Measurements from ENCODE around the gene PLVAP. TPM values are rescaled to one million over a fixed set of nuclear protein-coding genes. Genes with fewer than 3 reads are reported as not detected.

The PLVAP gene
- 6.5 TPM for total RNA-seq (ENCODE audit: insufficient read depth, low replicate concordance)

- no peak for DNase-seq (ENCODE audit: low spot score)
These were observed at the start of gene PLVAP for GRCh38 chr19:17376935-17377600. Gene PLVAP, minus strand, starts transcription at chr19:17377342. Its CDS starts 54 bp downstream, at chr19:17377288.

- peak; percentile 45 for DNase-seq (ENCODE audit: low spot score)
These were observed 47.7 kb upstream of the PLVAP start for GRCh38 chr19:17424743-17425365.

- DNase-seq (ENCODE audit: low spot score): no peak
These were observed 46.5 kb upstream of the PLVAP start for GRCh38 chr19:17423429-17424208.

- no peak for DNase-seq (ENCODE audit: low spot score)
These were observed 44.8 kb upstream of the PLVAP start for GRCh38 chr19:17421942-17422341.

DNA sequence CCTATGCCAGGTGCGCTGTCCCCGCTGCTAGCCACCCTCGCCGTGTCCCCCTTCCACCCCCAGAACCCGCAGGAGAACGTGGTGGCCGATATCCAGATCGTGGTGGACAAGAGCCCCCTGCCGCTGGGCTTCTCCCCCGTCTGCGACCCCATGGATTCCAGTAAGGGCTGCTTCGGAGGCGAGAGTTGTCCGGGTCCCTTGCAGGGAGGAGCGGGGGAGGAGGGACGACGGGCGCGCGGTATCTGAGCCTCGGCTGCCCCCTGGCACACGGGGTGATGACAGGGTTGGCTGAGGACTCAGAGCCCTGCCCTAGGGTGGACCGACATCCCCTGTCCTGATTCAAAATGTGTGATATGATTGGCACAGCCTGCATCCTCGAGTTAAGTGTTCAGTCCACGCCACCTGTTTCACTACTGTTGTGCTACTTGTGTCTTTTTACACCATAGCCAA is 43.4 kb upstream of the PLVAP start:
- DNase-seq (ENCODE audit: low spot score): peak; percentile 47

DNA sequence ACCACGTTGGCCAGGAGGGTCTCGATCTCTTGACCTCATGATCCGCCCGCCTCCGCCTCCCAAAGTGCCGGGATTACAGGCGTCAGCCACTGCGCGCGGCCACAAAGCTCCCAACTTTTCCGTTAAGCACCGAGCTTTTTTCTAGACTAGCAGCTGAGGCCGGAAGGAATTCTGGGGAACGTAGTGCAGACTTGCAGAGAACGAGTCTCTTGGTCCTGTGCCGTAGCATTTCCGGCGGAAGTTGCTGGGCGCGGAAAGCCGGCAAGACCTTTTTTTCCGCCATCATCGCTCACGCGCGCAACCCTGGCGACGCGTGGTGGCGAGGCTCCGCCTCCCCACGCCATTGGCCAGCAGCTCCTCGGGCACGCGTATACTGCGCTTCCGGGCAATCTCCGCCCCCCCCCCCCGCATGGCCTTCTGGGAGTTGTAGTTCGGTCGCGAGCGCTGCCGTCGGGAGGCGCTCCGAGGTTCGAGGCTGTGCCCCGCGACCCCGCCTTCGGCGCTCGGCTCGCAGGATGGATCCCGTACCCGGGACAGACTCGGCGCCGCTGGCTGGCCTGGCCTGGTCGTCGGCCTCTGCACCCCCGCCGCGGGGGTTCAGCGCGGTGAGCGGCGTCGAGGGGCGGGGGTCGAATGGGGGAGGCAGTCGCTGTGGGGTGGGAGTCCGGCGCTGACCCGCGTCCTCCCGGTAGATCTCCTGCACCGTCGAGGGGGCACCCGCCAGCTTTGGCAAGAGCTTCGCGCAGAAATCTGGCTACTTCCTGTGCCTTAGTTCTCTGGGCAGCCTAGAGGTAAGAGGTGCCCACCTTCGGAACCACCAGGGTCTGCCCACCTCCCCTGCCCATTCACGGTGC is 42.7 kb upstream of the PLVAP start, which contains the start of gene MVB12A:
Gene MVB12A (plus strand): TSS at position 427 of the 854 bp plus-strand sequence. CDS start 89 bp downstream, at position 516.
- peak; percentile 100 for DNase-seq (ENCODE audit: low spot score)

DNA sequence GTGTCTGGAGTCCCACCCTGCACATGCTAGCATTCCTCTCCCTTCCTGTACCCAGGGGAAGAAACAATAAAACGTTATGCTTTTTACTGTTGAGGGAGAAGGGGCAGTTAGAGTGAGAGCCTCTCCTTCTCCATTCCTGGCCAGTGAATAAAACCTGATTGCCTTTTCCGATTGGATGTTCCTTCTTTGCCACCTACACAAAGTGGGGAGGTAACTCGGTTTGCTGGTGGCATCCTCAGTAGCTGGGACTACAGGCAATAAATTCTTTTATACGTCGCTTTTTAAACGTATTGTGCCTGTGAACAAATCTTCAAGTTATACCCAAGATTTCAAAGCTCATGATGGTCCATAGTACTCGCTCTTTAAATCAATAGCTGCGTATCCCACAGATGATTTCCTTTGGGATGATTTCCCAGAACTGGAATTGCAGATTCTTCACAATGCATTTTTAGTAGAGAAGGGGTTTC is 42.0 kb upstream of the PLVAP start:
- DNase-seq (ENCODE audit: low spot score): no peak

- DNase-seq (ENCODE audit: low spot score): no peak
These were observed 41.6 kb upstream of the PLVAP start for GRCh38 chr19:17418710-17419109.

DNA sequence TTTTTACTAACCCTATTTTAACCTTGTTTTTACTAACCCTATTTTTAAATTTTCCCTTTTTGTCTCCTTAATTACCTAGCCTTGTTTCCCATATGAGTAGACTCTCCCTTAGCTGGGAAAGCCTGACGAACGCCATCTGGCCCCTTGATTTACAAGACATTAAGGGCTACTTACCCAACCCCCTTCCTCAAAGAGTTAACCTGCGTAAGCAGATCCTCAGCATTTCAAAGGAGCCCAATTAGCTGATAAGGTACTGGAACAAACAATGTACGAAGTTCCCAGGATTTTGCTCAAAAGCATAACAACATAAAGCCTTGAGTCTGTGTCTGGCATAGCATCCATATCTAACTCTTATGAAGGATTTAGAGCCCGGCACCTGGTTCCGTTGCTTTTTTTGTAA is 38.0 kb upstream of the PLVAP start:
- DNase-seq (ENCODE audit: low spot score): peak; percentile 53

DNA sequence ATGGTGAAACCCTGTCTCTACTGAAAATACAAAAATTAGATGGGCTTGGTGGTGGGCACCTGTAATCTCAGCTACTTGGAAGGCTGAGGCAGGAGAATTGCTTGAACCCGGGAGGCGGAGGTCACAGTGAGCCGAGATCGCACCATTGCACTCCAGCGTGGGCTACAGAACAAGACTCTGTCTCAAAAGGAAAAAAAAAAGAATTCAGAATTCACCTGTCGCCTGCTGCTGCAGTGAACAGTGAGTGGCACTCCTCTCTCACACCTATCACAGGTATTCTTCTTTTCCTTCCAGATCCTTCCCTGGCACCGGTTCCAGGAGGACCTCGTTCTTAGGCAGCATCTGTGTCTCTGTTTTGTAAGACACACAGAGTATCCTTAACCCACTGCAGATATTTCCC is 37.0 kb upstream of the PLVAP start:
- no peak for DNase-seq (ENCODE audit: low spot score)

DNA sequence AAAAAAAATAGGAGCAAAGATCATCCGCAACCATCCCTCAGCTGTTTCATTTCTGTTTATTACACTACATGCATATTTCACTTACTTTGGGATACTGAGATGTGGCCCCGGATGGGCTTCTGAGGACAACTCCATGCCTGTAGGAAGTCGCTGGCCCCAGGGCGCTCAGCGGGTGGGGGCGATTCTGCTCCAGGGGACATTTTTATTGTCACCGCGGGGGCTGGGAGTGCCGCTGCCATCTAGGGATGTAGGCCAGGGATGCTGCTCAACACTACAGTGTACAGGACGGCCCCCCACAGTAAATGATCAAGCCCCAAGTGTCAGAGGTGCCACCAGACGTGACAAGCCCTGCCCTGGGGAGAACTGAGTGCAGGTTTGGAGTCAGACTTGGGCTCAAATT is 34.7 kb upstream of the PLVAP start:
- DNase-seq (ENCODE audit: low spot score): no peak

DNA sequence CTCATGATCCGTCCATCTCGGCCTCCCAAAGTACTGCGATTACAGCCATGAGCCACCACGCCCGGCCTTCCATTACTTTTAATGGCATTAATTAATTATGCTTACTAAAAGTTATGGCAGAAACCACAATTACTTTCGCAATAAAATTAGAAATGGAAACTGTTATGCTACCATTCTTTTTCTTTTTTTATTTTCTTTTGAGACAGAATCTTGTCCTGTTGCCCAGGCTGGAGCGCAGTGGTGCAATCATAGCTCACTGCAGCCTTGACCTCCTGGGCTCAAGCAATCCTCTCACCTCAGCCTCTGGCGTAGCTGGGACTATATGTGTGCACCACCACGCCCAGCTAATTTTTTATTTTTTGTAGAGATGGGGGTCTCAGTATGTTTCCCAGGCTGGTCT is 32.8 kb upstream of the PLVAP start:
- no peak for DNase-seq (ENCODE audit: low spot score)

DNA sequence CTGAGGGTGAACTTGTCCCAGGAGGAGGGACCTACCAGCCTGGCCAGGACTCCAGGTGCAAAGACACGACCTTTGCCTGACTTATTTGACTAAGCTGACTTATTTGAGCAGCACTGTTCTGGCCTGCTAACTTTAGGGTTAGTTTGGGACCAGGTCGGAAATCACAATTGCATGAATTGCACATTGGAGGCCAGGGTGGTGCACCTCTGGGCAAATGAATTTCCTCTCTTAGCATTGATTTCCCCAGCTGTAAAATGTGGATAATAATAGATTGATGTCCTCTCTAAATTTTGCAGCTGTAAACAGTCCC is 29.7 kb upstream of the PLVAP start:
- DNase-seq (ENCODE audit: low spot score): no peak

DNA sequence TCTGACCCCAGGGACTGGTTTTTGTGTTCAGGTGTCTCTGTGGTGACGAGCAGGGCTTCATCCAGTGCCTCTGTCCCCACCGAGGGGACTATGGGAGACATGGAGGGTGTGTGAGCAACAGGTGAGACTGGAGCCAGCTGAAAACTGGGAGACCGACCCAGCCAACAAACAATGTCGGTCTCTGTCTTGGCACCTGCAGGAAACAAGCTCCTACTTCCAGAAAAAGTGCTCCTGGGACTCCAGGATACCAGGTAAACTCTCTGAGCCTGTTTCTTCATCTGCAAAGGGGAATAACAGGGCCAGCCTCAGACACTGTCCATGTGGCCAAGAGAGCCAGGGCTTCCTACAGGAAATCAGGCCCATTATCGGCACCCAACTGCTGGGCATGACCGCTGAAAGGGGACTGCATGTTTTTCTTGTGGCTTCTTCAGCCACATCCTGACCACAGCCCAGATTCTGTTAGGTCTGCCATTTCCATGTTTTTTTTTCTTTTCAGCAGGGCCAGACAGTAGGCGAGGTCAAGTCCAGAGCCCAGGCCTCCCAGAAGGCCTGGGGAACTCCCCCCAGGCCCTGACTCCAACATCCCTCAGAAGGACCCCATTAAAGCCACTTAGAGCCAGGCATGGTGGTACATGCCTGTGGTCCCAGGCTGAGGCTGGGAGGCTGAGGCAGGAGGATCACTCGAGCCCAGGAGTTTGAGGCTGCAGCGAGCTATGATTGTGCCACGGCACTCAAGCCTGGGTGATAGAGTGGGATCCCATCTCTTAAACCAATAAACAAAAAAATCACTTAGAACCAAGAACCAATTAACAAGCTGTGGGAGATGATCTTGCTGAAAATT is 29.1 kb upstream of the PLVAP start:
- no peak for DNase-seq (ENCODE audit: low spot score)

DNA sequence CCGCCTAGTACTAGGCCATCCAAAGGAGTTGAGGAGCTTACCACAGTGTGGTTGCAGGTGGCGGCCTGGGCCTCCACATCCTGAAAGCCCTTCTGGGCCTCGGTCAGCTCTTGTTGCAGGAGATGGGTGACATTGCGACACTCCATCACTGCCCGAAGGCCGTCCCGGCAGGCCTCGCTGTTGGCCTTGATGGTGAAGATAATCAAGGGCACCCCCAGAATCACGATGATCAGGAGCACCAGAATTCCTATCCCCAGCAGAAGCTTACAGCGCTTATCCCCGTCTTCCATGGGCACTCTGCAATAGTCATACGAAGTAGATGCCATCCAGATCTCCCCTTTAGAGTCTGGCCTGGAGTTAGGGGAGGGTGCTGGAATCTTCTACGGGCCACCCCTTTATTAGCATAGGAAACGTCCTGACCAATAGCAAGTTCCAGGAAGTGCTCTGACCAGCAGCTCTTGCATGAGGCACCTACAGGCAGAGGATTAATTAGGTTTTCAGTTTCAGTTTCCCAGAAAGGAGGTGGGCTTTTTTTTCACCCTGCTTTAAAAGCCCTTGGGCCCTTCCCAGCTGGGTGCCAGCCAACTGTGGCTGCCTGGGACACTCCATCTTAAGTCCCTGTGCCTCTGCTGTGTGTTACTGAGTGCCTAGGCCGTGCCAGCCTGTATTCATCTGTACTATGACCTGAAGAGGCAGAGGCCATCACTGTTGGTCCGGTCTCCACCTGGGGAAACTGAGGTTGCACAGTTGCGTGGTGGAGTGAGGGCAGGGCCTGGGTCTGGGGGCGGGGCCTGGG is 28.3 kb upstream of the PLVAP start, which contains the start of gene BST2:
Gene BST2 (minus strand): TSS at position 381 of the 796 bp plus-strand sequence. CDS start 55 bp downstream, at position 326.
- peak; percentile 90 for DNase-seq (ENCODE audit: low spot score)

GRCh38 chr19:17404621-17405249 is 27.6 kb upstream of the PLVAP start:
- DNase-seq (ENCODE audit: low spot score): no peak

- no peak for DNase-seq (ENCODE audit: low spot score)
These were observed 26.9 kb upstream of the PLVAP start for GRCh38 chr19:17404015-17404414.

GRCh38 chr19:17402982-17403855 is 26.1 kb upstream of the PLVAP start:
- DNase-seq (ENCODE audit: low spot score): no peak
